NOMO-1 treated with DMSO at 0.1 percent for 48 hours (cell line): ENCODE measurements around the gene SBF1.

Source experiments
- DNase-seq: peaks from one replicate; lab custom pipeline; 2025; ENCODE audit not compliant: unreplicated experiment; lab: John Stamatoyannopoulos, UW

The SBF1 gene

GRCh38 chr22:50507421-50507990, 32.7 kb upstream of the SBF1 start, which contains the start of gene LMF2:
Gene LMF2, minus strand, starts transcription at chr22:50507702. Its CDS starts 27 bp downstream, at chr22:50507675.
- peak; percentile 89 for DNase-seq

GRCh38 chr22:50506611-50507420, 32.0 kb upstream of the SBF1 start:
- no peak for DNase-seq

- DNase-seq: no peak
Measured at GRCh38 chr22:50505776-50506610, 31.2 kb upstream of the SBF1 start.

- DNase-seq: no peak
Measured at GRCh38 chr22:50505276-50505775, 30.5 kb upstream of the SBF1 start.

GRCh38 chr22:50504369-50505211, 29.8 kb upstream of the SBF1 start:
- no peak for DNase-seq

- DNase-seq: no peak
Measured at GRCh38 chr22:50503475-50504145, 28.8 kb upstream of the SBF1 start.

GRCh38 chr22:50502628-50503474, 28.0 kb upstream of the SBF1 start:
- DNase-seq: no peak

GRCh38 chr22:50502096-50502495, 27.3 kb upstream of the SBF1 start:
- no peak for DNase-seq

- DNase-seq: no peak
Measured at GRCh38 chr22:50500452-50500851, 25.6 kb upstream of the SBF1 start.

- peak; percentile 58 for DNase-seq
Measured at GRCh38 chr22:50498322-50498890, 23.6 kb upstream of the SBF1 start.

- DNase-seq: no peak
Measured at GRCh38 chr22:50497093-50497492, 22.3 kb upstream of the SBF1 start.

- no peak for DNase-seq
Measured at GRCh38 chr22:50490531-50491308, 15.9 kb upstream of the SBF1 start.

GRCh38 chr22:50489363-50490243, 14.8 kb upstream of the SBF1 start:
- no peak for DNase-seq

- no peak for DNase-seq
Measured at GRCh38 chr22:50488886-50489285, 14.1 kb upstream of the SBF1 start.

- no peak for DNase-seq
Measured at GRCh38 chr22:50488006-50488677, 13.3 kb upstream of the SBF1 start.

- no peak for DNase-seq
Measured at GRCh38 chr22:50487290-50488005, 12.6 kb upstream of the SBF1 start.
